HG03097 (cell line): ENCODE results near the gene BCAS3.

Source experiments
- ATAC-seq: cut with Tn5 transposase; IDR thresholded peaks from one replicate; pipeline ENCODE4 v1.9.1; 2021; ENCODE audit not compliant: unreplicated experiment, low FRiP score

Gene BCAS3

GRCh38 chr17:61209106-61209439 is 531.4 kb downstream of the BCAS3 start:
- no peak for ATAC-seq

- ATAC-seq, result no peak
These were observed 531.9 kb downstream of the BCAS3 start for GRCh38 chr17:61209525-61209924.

DNA sequence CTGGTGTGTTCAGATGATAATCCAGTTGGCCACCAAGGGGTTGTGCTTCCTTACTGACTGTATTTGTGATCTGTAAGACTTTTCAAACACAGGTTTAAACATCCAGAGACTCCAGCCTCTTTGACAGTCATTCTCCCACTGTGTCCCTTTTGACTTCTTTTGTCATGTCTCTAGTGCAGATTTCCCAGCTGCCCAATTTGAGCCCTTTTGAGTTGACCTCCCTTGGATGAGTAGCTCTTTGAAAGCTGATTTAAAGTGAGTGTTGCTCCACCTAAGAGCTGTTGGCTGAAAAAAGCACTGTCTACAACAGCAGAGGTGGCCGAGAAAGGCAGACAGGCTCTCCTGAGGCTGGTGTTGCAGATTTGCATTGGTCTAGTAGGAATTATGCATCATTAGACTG is 533.6 kb downstream of the BCAS3 start:
- ATAC-seq, result no peak

- ATAC-seq, result no peak
These were observed 535.0 kb downstream of the BCAS3 start for GRCh38 chr17:61212655-61213054.

DNA sequence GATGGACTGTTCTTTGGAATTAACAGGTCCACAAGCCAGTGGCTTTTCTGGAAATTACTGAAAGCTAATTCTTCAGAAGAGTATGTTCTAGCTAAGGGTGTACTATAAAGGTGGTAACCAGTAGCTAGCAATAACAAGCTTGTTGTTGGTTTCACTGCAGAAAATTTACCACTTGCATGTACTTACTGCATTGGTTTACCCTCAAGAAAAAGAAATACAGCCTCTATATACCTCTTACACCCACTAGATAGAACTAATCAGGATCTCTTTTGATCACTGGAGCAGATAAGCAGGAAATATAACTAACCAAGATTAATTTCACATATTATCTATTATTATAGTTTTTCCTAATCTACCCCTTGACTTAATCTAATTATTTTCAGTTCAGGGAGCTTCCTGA is 537.1 kb downstream of the BCAS3 start:
- ATAC-seq, result no peak

- no peak for ATAC-seq
These were observed 538.4 kb downstream of the BCAS3 start for GRCh38 chr17:61216066-61216465.

GRCh38 chr17:61217878-61218437 is 540.3 kb downstream of the BCAS3 start:
- ATAC-seq, result no peak

GRCh38 chr17:61218438-61218837 is 540.8 kb downstream of the BCAS3 start:
- no peak for ATAC-seq

DNA sequence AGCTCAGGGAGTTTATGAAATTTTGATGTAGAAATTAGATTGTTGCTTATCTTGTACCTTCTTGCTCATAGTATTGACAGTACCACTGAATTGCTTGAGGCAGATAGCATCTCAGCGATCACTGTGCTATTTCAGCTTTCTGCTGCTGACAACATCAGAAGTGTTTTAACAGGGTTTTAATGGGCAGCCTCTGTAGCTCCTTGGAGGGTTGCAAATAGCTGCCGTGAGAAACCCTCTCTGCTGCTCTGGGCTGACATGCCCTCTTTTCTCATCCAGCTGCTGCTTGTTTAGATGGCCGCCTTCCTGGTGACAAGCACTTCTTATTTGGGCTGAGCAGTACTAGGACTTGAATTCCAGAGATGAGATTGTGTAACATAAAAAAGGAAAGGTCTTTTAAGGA is 541.8 kb downstream of the BCAS3 start:
- ATAC-seq, result no peak

- no peak for ATAC-seq
These were observed 543.5 kb downstream of the BCAS3 start for GRCh38 chr17:61221181-61221580.

DNA sequence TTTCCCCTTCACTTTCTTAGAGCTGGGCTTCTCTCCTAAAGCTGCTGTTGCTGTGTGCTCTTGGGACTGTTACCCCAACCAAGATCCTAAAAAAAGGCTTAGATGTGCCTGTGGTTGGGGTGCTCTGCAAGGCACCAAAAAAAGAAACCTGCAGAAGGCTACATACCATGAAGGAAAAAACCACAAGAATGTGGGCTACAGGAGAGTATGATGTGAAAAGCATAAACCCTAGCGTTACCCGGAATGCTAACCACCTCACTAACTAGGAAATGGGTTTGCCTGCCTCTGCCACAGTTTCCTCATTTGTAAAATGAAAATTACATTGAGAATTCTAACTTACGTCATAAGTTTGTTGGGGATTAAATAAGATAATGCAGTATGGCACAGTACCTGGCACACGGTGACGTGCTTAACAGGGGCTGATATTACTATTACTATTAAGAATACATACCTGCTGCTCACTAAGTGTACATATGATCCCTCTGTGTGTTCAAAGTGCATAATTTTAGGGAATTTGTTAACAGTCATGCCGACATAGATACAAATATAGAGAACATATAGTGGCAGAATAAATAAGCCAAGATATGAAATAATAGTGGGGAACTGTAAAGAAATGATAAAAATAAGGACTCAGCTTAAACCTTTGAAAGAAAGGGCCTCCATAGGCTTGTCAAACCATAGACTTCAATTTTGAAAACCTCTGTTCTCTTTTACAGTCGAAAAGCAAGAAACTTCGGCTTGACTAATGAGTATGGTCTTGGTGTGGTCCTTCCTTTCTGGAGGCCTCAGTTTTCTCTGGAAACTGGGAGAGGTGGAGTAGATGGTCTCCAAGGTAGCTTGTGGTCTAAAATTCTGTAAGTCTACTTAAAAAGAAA is 544.2 kb downstream of the BCAS3 start:
- ATAC-seq, result no peak

DNA sequence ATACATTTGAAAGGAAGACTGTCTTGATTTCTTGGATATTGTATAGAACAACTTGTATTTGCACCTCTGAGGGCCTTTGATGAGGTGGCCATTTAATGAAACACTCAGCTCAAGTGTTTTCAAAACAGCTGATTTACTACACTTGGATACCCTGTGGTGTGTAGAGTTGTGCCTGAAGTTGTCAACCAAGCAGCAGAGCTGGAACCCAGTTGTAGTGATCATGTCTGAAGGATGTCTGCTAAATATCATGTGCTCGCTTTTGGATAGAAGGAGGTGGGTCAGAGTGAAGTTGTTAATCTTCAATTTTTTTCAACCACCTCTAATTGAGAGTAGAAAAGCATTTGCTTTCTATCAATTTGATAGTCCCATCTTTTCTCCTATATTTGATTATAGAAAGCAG is 546.1 kb downstream of the BCAS3 start:
- no peak for ATAC-seq

DNA sequence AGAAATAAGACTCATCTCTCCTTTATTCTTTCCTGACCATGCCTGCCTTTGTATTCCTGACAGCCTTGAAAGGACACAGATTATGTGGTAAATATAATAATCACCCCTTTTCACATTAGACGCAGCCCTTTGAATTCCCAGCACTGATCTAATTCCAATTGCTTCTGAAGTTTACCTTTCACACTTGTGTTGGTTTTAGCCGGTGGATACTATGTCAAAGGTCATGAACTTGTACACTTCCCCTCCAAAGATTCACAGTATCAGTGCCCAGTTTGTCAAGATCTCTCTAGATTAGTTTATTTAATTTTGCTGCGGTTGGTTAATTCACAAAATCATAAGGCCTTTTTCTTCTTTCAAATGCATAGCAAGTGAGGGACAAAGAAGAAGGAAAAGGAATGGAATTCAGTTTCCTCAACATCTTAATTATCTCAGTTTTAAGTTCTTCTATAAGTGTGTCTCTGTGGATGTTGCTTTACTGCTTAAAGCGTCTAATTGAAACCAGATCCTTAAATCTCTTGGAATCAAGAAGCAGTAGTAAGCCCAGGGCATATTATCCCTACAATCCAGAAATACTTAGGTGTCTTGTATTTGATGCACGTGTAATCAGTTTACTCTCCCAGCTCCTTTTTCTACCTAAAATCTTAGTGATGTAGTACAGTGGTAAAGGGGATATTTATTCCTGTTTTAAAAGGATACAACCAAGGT is 547.7 kb downstream of the BCAS3 start:
- ATAC-seq, result no peak

DNA sequence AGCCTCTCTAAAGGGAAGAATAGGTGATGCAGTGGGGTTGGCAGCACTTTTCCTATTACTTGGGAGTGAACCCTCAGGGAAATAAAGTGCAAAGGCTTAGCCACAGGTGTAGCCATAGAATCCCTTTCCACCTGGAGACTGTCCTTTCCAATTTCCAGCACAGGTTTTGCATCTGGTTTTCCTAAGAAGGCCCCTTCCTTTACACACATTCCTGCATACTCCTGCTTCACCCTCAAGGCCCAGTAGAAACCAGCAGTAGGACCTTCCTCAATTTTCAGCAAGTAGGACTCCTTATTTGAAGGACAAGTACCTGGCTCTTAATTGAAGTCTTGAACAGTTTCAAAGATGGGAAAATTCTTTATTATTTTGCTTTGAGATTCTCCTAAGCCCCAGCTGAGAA is 550.2 kb downstream of the BCAS3 start:
- no peak for ATAC-seq

GRCh38 chr17:61230461-61230860 is 552.8 kb downstream of the BCAS3 start:
- ATAC-seq, result no peak

GRCh38 chr17:61230972-61231820 is 553.5 kb downstream of the BCAS3 start:
- no peak for ATAC-seq

DNA sequence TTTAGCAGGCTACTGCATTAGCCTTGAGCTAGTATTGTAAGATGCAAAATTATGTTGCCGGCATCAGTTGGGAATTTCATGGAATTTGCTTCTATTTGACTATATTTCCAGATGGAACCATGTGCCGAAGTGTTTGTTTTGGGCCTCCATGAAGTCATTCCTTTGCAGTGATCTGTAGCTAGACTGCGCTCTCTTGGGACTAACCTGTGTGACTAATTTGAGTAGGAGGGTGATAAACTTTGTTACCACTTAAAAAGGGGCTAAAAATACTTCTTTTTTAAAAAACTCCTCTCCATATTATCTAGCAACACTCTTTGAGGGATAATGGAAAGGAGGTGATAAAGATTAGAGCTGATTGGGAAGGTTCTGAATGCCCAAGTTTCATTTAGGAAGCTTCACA is 555.2 kb downstream of the BCAS3 start:
- ATAC-seq, result no peak

- ATAC-seq, result no peak
These were observed 556.5 kb downstream of the BCAS3 start for GRCh38 chr17:61233991-61234750.

GRCh38 chr17:61235001-61235826 is 557.6 kb downstream of the BCAS3 start:
- no peak for ATAC-seq
